Measurements from ENCODE around the gene PIGM. TPM values are rescaled to one million over a fixed set of nuclear protein-coding genes. Genes with fewer than 3 reads are reported as not detected.

PIGM gene
- total and polyA plus RNA-seq, 2 of the 13 experiments (the other 11 are each of a cell fraction or from before 2014, with no cell fraction given) = 3.4 to 4.6 TPM

GRCh38 chr1:160031365-160032164 lies at the start of gene PIGM (continued):
- TF ChIP-seq THAP8 (CRISPR knock-in tag; IDR thresholded peaks at IDR 0.05; ENCODE audit: borderline replicate concordance) (no peak), RORA (CRISPR knock-in tag; IDR thresholded peaks at IDR 0.05) (no peak), GPN1 (CRISPR knock-in tag; IDR thresholded peaks at IDR 0.05; ENCODE audit: borderline replicate concordance) (no peak), KAT8 (CRISPR knock-in tag; IDR thresholded peaks at IDR 0.05) (peak; percentile 94), ZNF576 (CRISPR knock-in tag; IDR thresholded peaks at IDR 0.05) (no peak), ZNF572 (CRISPR knock-in tag; IDR thresholded peaks at IDR 0.05) (no peak), JUNB (CRISPR knock-in tag; IDR thresholded peaks at IDR 0.05; ENCODE audit: borderline replicate concordance) (no peak), HBP1 (CRISPR knock-in tag; IDR thresholded peaks at IDR 0.05; ENCODE audit: low read depth) (no peak), NR2C2 (CRISPR knock-in tag; IDR thresholded peaks at IDR 0.05; ENCODE audit: borderline replicate concordance) (peak; percentile 50; the same call in 1 of the 2 replicates), GATAD1 (CRISPR knock-in tag; IDR thresholded peaks at IDR 0.05) (peak; percentile 87), MTA1 (CRISPR knock-in tag; IDR thresholded peaks at IDR 0.05; ENCODE audit: borderline replicate concordance) (no peak), BRF2 (CRISPR knock-in tag; IDR thresholded peaks at IDR 0.05) (no peak), ZNF414 (CRISPR knock-in tag; IDR thresholded peaks at IDR 0.05) (peak; percentile 58; the same call in 1 of the 2 replicates), ZNF567 (CRISPR knock-in tag; IDR thresholded peaks at IDR 0.05; ENCODE audit: borderline replicate concordance) (no peak), HIC2 (CRISPR knock-in tag; IDR thresholded peaks at IDR 0.05; ENCODE audit: low read depth) (peak; percentile 40; the same call in 1 of the 2 replicates), CBX2 (IDR thresholded peaks at IDR 0.05; ENCODE audit: low read depth, low read length) (no peak), CBX2 (CRISPR knock-in tag; IDR thresholded peaks at IDR 0.05; ENCODE audit: low read depth) (no peak), ZMYM2 (CRISPR knock-in tag; IDR thresholded peaks at IDR 0.05) (no peak), KLF15 (CRISPR knock-in tag; IDR thresholded peaks at IDR 0.05; ENCODE audit: borderline replicate concordance) (peak; percentile 20; the same call in 1 of the 2 replicates), PHF21A (CRISPR knock-in tag; IDR thresholded peaks at IDR 0.05) (peak; percentile 54; the same call in 1 of the 2 replicates), FOXO1 (CRISPR knock-in tag; IDR thresholded peaks at IDR 0.05) (no peak), ZNF354B (CRISPR knock-in tag; IDR thresholded peaks at IDR 0.05) (no peak)
